Measurements from ENCODE around the gene MPRIP.

The MPRIP gene

DNA sequence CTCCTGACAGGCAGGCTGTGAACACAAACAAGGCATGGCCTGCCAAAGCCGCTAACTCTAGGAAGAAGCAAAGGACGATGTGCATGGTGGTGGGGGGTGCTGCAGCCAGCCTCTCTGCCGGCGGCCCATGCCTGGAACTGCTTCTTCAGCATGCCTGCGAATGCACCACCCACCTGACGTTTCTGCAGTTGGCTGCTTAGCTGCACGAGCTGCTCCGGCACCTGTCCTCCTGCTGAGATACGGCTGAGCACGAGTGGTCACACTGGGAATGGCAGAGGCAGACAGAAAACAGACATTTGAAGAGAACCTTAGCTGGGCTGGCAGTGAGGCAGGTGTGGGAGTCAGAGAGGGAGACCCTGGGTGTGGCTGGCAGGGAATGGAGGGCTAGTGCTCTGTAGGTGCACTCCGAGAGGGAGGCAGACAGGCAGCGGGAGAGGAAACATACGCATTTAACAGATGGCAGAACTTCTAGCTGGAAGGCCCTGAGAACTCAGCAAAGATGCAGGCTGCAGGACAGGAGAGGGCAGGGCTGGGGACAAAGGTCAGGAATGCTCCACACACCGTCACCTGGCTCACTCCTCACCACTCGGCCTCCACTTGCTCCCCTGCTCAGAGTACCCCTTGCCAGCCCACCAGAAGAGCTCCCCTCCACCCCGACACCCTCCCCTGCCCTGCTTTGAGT, 189.5 kb downstream of the MPRIP start:
- no peak for DNase-seq (ENCODE audit: extremely low spot score)
- CTCF ChIA-PET, result interaction anchor here (1.0 to 1.2 kb wide), 2 partner anchors 20 to 24 kb away, joined by 3 read pairs; no protein-coding TSS in a partner anchor
- no peak for TF ChIP-seq CTCF (IDR thresholded peaks at IDR 0.05; ENCODE audit: control extremely low read depth, extremely low read depth, low read depth, missing control alignments)
- POLR2A ChIA-PET, result no interaction called here

DNA sequence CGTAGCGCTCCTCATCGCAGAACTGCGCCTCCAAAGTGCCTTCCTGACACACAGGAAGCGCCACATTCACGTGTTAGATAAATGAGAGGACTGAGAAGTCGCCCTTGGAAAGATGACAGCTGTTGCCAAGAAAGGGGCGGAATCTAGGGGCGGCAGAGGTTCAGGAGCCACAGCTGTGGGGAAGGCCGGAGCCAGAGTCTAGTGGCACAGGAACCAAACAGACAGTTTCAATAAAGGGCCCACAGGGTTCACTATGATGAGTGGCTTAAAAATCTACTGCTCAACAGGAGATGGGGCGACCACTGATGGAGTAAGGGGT, 190.0 kb downstream of the MPRIP start:
- TF ChIP-seq CTCF (IDR thresholded peaks at IDR 0.05; ENCODE audit: control extremely low read depth, extremely low read depth, low read depth, missing control alignments), result no peak
- CTCF ChIA-PET, result interaction anchor here (1.2 kb wide), 1 partner anchor 25 kb away, joined by 3 read pairs; no protein-coding TSS in a partner anchor
- no peak for DNase-seq (ENCODE audit: extremely low spot score)
- POLR2A ChIA-PET, result no interaction called here

GRCh38 chr17:17235212-17236174, 193.2 kb downstream of the MPRIP start:
- no peak for DNase-seq (ENCODE audit: extremely low spot score)
- POLR2A ChIA-PET, result interaction anchor here (0.7 to 2.3 kb wide), 7 partner anchors 8 to 168 kb away, joined by 3 to 7 read pairs (median 4); no protein-coding TSS in a partner anchor
- no peak for TF ChIP-seq CTCF (IDR thresholded peaks at IDR 0.05; ENCODE audit: control extremely low read depth, extremely low read depth, low read depth, missing control alignments)
- CTCF ChIA-PET, result interaction anchor here (0.9 to 2.2 kb wide), 3 partner anchors 9 to 28 kb away, joined by 3 to 6 read pairs (median 3); no protein-coding TSS in a partner anchor

DNA sequence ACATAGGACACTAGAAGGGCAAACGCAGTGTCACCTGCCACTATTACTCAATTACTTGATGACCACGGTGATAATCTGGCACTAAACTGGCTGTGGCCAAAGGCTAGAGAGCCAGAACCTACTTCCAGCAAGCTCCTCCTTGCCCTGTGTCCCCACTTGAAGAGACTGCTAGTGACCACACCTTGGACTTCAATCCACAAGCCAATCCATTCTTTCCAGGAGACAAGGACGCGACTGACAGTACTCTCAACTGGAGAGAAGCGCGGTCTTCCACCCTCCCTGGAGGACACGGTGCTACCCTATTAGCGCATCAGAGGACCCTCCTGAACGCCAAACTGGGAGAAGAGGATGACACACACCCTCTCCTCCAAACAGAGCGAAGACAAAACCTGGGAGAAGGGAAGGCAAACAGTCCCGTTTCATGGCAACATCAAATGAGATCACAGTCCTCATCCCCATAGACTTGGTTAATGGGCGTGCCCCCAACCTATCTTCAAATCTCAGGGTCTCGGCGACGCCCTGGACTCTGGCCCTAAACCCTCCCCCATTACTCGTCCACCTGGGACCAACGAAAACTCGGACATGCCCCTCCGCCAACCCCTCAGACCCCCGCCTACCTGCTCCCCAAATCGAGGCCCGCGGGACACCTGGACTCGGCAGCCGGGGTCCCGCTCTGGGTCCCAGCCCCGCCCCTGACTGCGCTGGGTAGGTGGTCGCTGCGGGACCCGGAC, 194.2 kb downstream of the MPRIP start:
- TF ChIP-seq CTCF (IDR thresholded peaks at IDR 0.05; ENCODE audit: control extremely low read depth, extremely low read depth, low read depth, missing control alignments), result no peak
- POLR2A ChIA-PET, result interaction anchor here (0.7 to 2.3 kb wide), 6 partner anchors 7 to 167 kb away, joined by 3 to 7 read pairs (median 4); no protein-coding TSS in a partner anchor
- no peak for DNase-seq (ENCODE audit: extremely low spot score)
- CTCF ChIA-PET, result interaction anchor here (1.0 to 2.2 kb wide), 2 partner anchors 10 to 12 kb away, joined by 3 to 6 read pairs; no protein-coding TSS in a partner anchor

DNA sequence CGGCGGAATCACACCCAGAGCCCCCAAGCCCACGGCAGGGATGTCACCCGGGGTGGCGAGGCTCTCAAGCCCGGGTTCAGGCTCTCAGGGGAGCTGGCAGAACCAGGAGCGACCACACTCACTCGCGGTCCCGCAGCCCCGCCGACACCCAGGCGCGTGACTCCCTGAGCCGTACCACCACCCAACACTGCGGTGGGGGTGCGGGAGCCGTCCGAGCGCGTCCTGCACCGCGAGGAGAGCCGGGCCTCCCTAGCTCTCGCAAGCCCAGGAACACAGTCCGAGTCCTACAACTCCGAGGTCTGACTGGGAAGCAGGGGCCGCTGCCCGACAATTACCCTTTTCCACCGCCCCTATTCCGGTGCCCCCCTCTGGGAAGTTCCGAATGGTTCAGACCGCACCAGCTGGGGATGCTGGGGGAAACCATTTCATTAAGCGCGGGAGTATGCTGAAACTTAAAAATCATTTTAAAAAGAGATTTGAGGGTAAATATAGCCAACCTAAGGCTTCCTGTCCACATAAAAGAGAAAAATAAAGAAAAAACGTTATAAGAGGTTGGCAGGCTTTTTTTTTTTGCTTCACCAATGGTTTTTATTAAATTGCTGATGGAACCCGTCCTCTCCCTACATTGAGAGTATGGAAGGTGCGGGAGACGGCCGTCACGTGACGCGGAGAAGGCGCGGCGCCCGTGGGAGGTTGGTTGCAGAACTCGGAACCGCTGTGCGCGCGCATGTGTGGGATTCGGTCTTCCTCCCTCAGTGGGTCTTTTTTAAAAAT, 195.0 kb downstream of the MPRIP start, which contains the start of gene FLCN:
Gene FLCN (minus strand): TSS at position 143 of the 774 bp plus-strand sequence. CDS start 9,031 bp downstream, outside the sequence.
- POLR2A ChIA-PET, result interaction anchor here (0.7 kb wide), 2 partner anchors 101 to 208 kb away, joined by 3 read pairs; no protein-coding TSS in a partner anchor
- peak; percentile 90 for DNase-seq (ENCODE audit: extremely low spot score)
- TF ChIP-seq CTCF (IDR thresholded peaks at IDR 0.05; ENCODE audit: control extremely low read depth, extremely low read depth, low read depth, missing control alignments), result no peak
- CTCF ChIA-PET, result interaction anchor here (1.0 to 2.2 kb wide), 2 partner anchors 11 to 13 kb away, joined by 3 to 6 read pairs; no protein-coding TSS in a partner anchor
